A375 (cell line): ENCODE data around the gene RUFY1. TPM values are rescaled to one million over a fixed set of nuclear protein-coding genes. Genes with fewer than 3 reads are reported as not detected.

Experiments
- small RNA-seq: library from RNA; depleted of rRNA; stranded (forward); fragments of <200 nt; gene quantifications from one replicate; pipeline ENCODE3, GENCODE V24; 2014
- total RNA-seq: library from RNA; depleted of rRNA; stranded (reverse); fragments of >200 nt; shearing (Covaris generic); gene quantifications from 2 replicates; pipeline ENCODE4 v1.2.3, GENCODE V29; 2014; rRNA removed

RUFY1 gene, protein sequence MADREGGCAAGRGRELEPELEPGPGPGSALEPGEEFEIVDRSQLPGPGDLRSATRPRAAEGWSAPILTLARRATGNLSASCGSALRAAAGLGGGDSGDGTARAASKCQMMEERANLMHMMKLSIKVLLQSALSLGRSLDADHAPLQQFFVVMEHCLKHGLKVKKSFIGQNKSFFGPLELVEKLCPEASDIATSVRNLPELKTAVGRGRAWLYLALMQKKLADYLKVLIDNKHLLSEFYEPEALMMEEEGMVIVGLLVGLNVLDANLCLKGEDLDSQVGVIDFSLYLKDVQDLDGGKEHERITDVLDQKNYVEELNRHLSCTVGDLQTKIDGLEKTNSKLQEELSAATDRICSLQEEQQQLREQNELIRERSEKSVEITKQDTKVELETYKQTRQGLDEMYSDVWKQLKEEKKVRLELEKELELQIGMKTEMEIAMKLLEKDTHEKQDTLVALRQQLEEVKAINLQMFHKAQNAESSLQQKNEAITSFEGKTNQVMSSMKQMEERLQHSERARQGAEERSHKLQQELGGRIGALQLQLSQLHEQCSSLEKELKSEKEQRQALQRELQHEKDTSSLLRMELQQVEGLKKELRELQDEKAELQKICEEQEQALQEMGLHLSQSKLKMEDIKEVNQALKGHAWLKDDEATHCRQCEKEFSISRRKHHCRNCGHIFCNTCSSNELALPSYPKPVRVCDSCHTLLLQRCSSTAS
- total RNA-seq, result 40.6 and 48.9 TPM in 2 replicates

DNA sequence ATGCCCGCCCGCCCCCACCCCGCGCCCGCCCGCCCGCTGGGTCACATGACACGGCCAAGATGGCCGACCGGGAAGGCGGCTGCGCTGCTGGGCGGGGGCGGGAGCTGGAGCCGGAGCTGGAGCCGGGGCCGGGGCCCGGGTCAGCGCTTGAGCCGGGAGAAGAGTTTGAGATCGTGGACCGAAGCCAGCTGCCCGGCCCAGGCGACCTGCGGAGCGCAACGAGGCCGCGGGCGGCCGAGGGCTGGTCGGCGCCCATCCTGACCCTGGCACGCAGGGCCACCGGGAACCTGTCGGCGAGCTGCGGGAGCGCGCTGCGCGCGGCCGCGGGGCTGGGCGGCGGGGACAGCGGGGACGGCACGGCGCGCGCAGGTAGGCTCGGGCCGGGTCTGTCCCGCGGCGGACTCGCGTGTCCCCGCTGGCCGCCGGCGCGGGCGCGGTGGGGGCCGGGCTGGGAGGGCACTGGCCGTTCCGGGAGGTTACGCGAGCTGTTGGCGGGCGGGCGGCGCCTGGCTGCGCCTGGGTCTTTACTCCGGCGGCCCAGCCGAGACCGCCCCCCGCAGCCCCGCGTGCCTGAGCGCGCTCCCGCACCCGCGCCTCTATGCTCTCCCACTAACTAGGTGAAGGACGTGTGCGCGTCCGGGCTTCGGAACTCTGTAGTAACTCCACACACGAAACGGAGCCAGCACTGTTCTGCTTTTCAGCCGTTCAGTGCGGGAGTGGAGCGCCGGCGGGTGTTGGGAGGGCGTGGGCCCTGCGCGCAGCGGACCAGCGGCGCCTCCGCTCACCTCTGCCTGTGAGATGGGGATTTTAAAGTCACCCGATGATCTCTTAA is at the start of gene RUFY1:
Gene RUFY1 (plus strand): TSS at position 44 of the 832 bp plus-strand sequence. CDS start 16 bp downstream, at position 60.

DNA sequence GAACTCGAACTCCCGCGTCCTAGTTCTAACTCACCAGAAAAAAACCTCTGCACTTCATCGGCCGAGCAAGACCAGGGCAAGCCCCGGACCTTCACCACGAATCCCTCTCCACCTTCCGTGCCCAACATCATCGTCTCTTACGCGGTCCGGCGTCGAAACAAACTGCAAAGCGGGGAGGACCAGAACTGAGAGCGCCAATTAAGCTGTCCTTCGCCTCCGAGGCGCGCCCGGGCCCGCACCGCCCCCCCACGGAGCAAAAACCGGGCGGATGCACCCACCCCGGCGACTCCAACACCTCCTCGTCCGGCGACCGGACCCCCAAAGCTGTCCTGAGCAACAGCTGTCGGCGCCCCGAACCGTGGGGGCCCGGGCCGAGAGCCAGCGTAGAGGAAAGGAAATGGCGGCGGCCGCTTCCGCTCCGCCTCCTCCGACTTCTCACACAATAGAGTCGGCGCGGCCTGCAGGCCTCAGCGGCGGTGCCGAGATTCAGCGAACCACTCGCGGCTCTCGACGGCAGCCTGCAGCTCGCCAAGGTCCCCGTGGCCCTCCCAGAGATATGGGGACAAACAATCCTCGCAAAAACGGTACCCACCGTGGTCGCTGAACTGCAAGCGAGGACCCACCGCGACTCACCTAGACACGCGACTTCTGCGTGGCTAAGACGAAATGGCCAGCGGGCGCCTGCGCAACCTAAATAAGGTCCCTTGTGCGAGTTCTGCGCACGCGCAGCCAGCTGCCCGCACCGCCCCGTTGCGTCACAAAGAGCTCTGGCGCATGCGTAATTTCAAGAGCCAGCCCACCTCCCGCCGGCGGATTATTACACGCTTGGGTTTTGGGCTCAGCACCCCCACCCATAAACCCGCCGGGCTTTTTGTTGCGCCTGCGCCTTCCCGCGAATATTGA is 72.9 kb downstream of the RUFY1 start, which contains the start of gene HNRNPH1:
Gene HNRNPH1 (minus strand): TSS at position 669 of the 903 bp plus-strand sequence. CDS start 538 bp downstream, at position 131.

Small RNAs within 50 kb of the gene (small RNA-seq; reads per million reads assigned to genes)
- gene AC136628.3, result not detected
- gene RF00017, result not detected

Other genes starting within 250 kb of the RUFY1 start
- gene ADAMTS2, start 205.1 kb upstream of the RUFY1 start, total RNA-seq, result 0.19 and 0.58 TPM in 2 replicates
- gene HNRNPH1, start 73.1 kb downstream of the RUFY1 start, total RNA-seq, result 698 and 794 TPM in 2 replicates
- gene CBY3, start 130.5 kb downstream of the RUFY1 start, total RNA-seq, result not detected in 2 replicates
- 338 and 380 TPM in 2 replicates for gene CANX, start 148.4 kb downstream of the RUFY1 start, total RNA-seq
- 10.1 and 12.6 TPM in 2 replicates for gene MAML1, start 182.3 kb downstream of the RUFY1 start, total RNA-seq
- gene LTC4S, start 243.4 kb downstream of the RUFY1 start, total RNA-seq, result 1.2 TPM in 1 of 2 replicates, not detected in the other